Breast epithelium (tissue), 4 donors: Measurements from ENCODE around the gene MT1B. TPM values are rescaled to one million over a fixed set of nuclear protein-coding genes. Genes with fewer than 3 reads are reported as not detected.

ENCODE experiments used
- DNase-seq, 2 donors: peaks; one replicate each; pipeline ENCODE4 v3.0.0-alpha.2; 2019; ENCODE audit warnings: low spot score in 2 of 2
- H3K27ac ChIP-seq, 2 donors: fragments of 200-600 bp; sonication (generic) in 1 of 2; one replicate each; pipeline ENCODE4 v1.5.1; 2016 to 2019; ENCODE audit warnings: mild to moderate bottlenecking in 1 of 2
- H3K27me3 ChIP-seq, 2 donors: fragments of 200-600 bp; sonication (generic) in 1 of 2; one replicate each; pipeline versions ENCODE4 v1.5.1 to v1.6.0; 2017 to 2019; ENCODE audit warnings: control low read depth in 1 of 2, mild to moderate bottlenecking in 1 of 2
- H3K36me3 ChIP-seq: fragments of 200-600 bp; one replicate; pipeline ENCODE4 v1.5.1; 2019
- H3K4me1 ChIP-seq, 2 donors: fragments of 200-600 bp; sonication (generic); one replicate each; pipeline ENCODE4 v1.5.1; 2016 to 2019; ENCODE audit warnings: control low read depth in 1 of 2
- H3K4me3 ChIP-seq, 3 donors: fragments of 200-600 bp; sonication (generic); 1 replicate in 2 of 3; 2 replicates in 1 of 3; pipeline ENCODE4 v1.5.1; 2016 to 2019; ENCODE audit warnings: mild to moderate bottlenecking in 3 of 3, moderate library complexity in 2 of 3
- H3K9me3 ChIP-seq, 2 donors: fragments of 200-600 bp; sonication (generic) in 1 of 2; one replicate each; pipeline ENCODE4 v1.5.1; 2016 to 2019; ENCODE audit warnings: control low read depth in 1 of 2
- CTCF ChIP-seq, 3 donors: fragments of 450-650 bp; IDR thresholded peaks; one replicate each; pipeline ENCODE4 v1.5.1; 2016 to 2017; ENCODE audit warnings: antibody characterized with exemption in 3 of 3, mild to moderate bottlenecking in 3 of 3, moderate library complexity in 3 of 3
- POLR2A ChIP-seq: fragments of 450-650 bp; IDR thresholded peaks from one replicate; pipeline ENCODE4 v1.6.1; 2016; ENCODE audit warnings: antibody characterized with exemption, mild to moderate bottlenecking, moderate library complexity
- POLR2AphosphoS5 ChIP-seq, 3 donors: sonication (generic); formaldehyde crosslinking; IDR thresholded peaks; one replicate each; pipeline ENCODE4 v1.6.1; 2017; ENCODE audit warnings: antibody characterized with exemption in 3 of 3
- intact Hi-C: fragments of 100-400 bp; cut with DNase I; formaldehyde crosslinking; loops from one replicate; pipeline ENCODE4 v1.15.1; 2023; ENCODE audit warnings: low total_unique reads
- total RNA-seq, 3 donors: library from RNA; depleted of rRNA; stranded (reverse); fragments of >200 nt; gene quantifications; one replicate each; pipeline ENCODE4 v1.1.0, GENCODE V29; 2016

MT1B gene
- total RNA-seq, 3 donors from 2014 or later: not detected

DNA sequence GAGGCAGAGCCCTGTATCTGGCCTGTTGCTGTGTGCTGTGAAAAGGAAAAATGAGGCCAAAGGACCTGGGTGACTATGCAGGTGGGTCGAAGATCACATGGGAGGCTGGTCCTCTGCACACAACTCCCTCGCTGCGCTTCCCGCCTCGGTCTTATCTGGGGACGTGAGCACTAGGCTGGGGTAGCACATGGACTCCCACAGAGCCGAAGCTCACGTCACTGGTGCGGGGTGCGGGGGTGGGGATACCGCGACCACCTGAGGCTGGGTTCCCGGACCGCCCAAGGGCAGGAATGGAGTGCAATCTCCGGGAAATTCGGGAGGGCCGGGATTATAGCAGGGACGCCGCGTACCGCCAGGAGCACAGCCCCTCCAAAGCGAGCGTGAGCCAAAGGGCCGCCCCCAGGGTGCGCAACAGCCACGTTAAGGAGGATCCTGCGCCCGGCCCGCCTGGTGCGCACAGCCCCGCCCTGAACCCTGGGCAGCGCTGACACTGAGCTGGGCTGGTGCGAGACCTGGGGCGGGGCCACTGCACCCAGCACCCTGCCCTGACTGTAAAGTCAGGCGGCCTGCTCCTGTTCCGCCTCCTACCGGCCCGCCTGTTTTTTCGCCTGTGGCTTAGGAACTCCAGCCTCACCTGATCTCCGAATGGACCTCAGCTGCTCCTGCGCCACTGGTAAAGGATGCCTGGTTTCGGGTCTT, 8.5 kb upstream of the MT1B start:
- intact Hi-C loops: no loop called here
- H3K27me3 ChIP-seq: peaks cover 0 to 4% of the 10 kb centered on the region in 2 donors
- H3K27ac ChIP-seq: peak overlapping the region in 1 of 2 donors; percentile 80
- peak in 1 of 3 donors; percentile 75 for TF ChIP-seq POLR2AphosphoS5 (IDR thresholded peaks at IDR 0.05)
- TF ChIP-seq POLR2A: no peak
- peak; percentile 28 to 29 (median 28) for TF ChIP-seq CTCF (IDR thresholded peaks at IDR 0.05)
- H3K9me3 ChIP-seq: no peaks in the 10 kb centered on the region
- no peaks in the 10 kb centered on the region for H3K4me1 ChIP-seq
- H3K4me3 ChIP-seq: peak overlapping the region; percentile 9 to 64 (median 51)
- H3K36me3 ChIP-seq: no peaks in the 10 kb centered on the region
- peak; percentile 59 to 75 for DNase-seq

GRCh38 chr16:56643833-56644232, 7.9 kb upstream of the MT1B start:
- intact Hi-C loops: no loop called here
- H3K27ac ChIP-seq: peak overlapping the region in 1 of 2 donors; percentile 80

DNA sequence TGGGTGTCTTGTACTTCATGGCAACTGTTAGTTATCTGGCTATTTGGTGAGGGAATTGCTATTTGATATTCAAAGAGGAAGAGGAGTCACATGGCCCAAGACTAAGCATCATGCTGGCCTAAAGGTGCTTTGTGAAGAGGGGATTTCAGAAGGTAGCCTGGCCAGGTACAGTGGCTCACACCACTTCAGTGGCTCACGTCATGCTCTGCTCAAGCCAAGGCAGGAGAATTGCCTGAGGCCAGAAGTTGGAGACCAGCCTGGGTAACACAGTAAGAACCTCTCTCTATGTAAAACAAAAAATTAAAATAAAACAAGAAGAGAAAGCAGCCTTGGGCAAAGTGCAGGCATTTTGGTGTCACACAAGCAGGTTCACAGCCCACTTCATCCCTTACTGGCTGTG, 6.4 kb upstream of the MT1B start:
- no peak for DNase-seq
- Histone ChIP-seq H3K9me3 (no peaks in the 10 kb centered on the region), H3K4me1 (no peaks in the 10 kb centered on the region), H3K36me3 (no peaks in the 10 kb centered on the region), H3K4me3 (no peak overlapping the region), H3K27ac (no peak overlapping the region), H3K27me3 (no peaks in the 10 kb centered on the region)
- TF ChIP-seq POLR2AphosphoS5 (IDR thresholded peaks at IDR 0.05) (no peak), CTCF (IDR thresholded peaks at IDR 0.05) (no peak), POLR2A (no peak)
- intact Hi-C loops: no loop called here

More at GRCh38 chr16:56643833-56644232, 7.9 kb upstream of the MT1B start:
- peak overlapping the region in 2 of 3 donors; percentile 51 to 64 for H3K4me3 ChIP-seq
- no peaks in the 10 kb centered on the region for H3K36me3 ChIP-seq
- DNase-seq: no peak
- no peaks in the 10 kb centered on the region for H3K9me3 ChIP-seq
- no peaks in the 10 kb centered on the region for H3K27me3 ChIP-seq
- H3K4me1 ChIP-seq: no peaks in the 10 kb centered on the region
- TF ChIP-seq POLR2AphosphoS5 (IDR thresholded peaks at IDR 0.05) (no peak), POLR2A (no peak), CTCF (IDR thresholded peaks at IDR 0.05) (no peak)

GRCh38 chr16:56645838-56646237, 5.8 kb upstream of the MT1B start:
- H3K27me3 ChIP-seq: no peaks in the 10 kb centered on the region
- intact Hi-C loops: no loop called here
- DNase-seq: no peak

More at GRCh38 chr16:56645838-56646237, 5.8 kb upstream of the MT1B start:
- TF ChIP-seq POLR2AphosphoS5 (IDR thresholded peaks at IDR 0.05): no peak
- no peak for TF ChIP-seq POLR2A
- no peak for TF ChIP-seq CTCF (IDR thresholded peaks at IDR 0.05)
- H3K4me1 ChIP-seq: no peaks in the 10 kb centered on the region
- no peaks in the 10 kb centered on the region for H3K9me3 ChIP-seq
- no peak overlapping the region for H3K4me3 ChIP-seq
- no peak overlapping the region for H3K27ac ChIP-seq
- no peaks in the 10 kb centered on the region for H3K36me3 ChIP-seq
